ENCODE results near the gene TRMU. TPM values are rescaled to one million over a fixed set of nuclear protein-coding genes. Genes with fewer than 3 reads are reported as not detected.
"Not testable (repeated sequence)": the region's sequence is repeated elsewhere in the genome, so short reads cannot be mapped to it uniquely, and the experiment has no call there.

The TRMU gene
- total RNA-seq, 2 experiments from 2014 or later, result 61.4 to 75.3 TPM

GRCh38 chr22:46395145-46395544, 59.6 kb downstream of the TRMU start:
- Mint-ChIP-seq H3K27ac (no peak overlapping the region), H3K9me3 (ENCODE audit: low read depth) (no peaks in the 10 kb centered on the region), H3K4me1 (peaks cover 6% of the 10 kb centered on the region), H3K4me3 (no peak overlapping the region), H3K27me3 (no peaks in the 10 kb centered on the region), H3K36me3 (ENCODE audit: low read depth) (no peaks in the 10 kb centered on the region)
- ChIA-PET POLR2A (no interaction called here), CTCF (no interaction called here)
- DNase-seq, result no peak
- no peak for ATAC-seq
- intact Hi-C loops (cut with DNase I, micrococcal nuclease), result no loop called here

- H3K9me3 Mint-ChIP-seq (ENCODE audit: low read depth); DNase-seq; ATAC-seq; intact Hi-C loops (cut with DNase I, micrococcal nuclease); H3K27ac Mint-ChIP-seq; H3K27me3 Mint-ChIP-seq; H3K4me3 Mint-ChIP-seq; H3K36me3 Mint-ChIP-seq (ENCODE audit: low read depth); POLR2A ChIA-PET; H3K4me1 Mint-ChIP-seq: not testable (repeated sequence)
- CTCF ChIA-PET, result interaction anchor here (0.7 kb wide), 1 partner anchor 1108 kb away, joined by 3 read pairs; no protein-coding TSS in a partner anchor
These were observed 61.5 kb downstream of the TRMU start for GRCh38 chr22:46397049-46397448.

- Mint-ChIP-seq H3K4me1 (peaks cover 6% of the 10 kb centered on the region), H3K27ac (no peak overlapping the region), H3K9me3 (ENCODE audit: low read depth) (no peaks in the 10 kb centered on the region), H3K36me3 (ENCODE audit: low read depth) (no peaks in the 10 kb centered on the region), H3K27me3 (no peaks in the 10 kb centered on the region), H3K4me3 (no peak overlapping the region)
- no peak for DNase-seq
- no peak for ATAC-seq
- POLR2A ChIA-PET, result no interaction called here
- CTCF ChIA-PET, result no interaction called here
- intact Hi-C loops (cut with DNase I, micrococcal nuclease), result no loop called here
These were observed 62.0 kb downstream of the TRMU start for GRCh38 chr22:46397514-46397913.

GRCh38 chr22:46397951-46398350, 62.4 kb downstream of the TRMU start:
- H3K27ac Mint-ChIP-seq, result no peak overlapping the region
- DNase-seq (no peak), ATAC-seq (no peak)
- ChIA-PET POLR2A (no interaction called here), CTCF (interaction anchor here (0.6 kb wide), 1 partner anchor 66 kb away, joined by 4 read pairs; no protein-coding TSS in a partner anchor)
- H3K27me3 Mint-ChIP-seq, result no peaks in the 10 kb centered on the region
- no peaks in the 10 kb centered on the region for H3K9me3 Mint-ChIP-seq (ENCODE audit: low read depth)
- no peak overlapping the region for H3K4me3 Mint-ChIP-seq
- no peaks in the 10 kb centered on the region for H3K36me3 Mint-ChIP-seq (ENCODE audit: low read depth)
- intact Hi-C loops (cut with DNase I, micrococcal nuclease), result no loop called here
- peaks cover 6% of the 10 kb centered on the region for H3K4me1 Mint-ChIP-seq

- intact Hi-C loops (cut with DNase I, micrococcal nuclease), result no loop called here
- Mint-ChIP-seq H3K4me3 (no peak overlapping the region), H3K27me3 (no peaks in the 10 kb centered on the region), H3K4me1 (peaks cover 2% of the 10 kb centered on the region), H3K9me3 (ENCODE audit: low read depth) (no peaks in the 10 kb centered on the region), H3K36me3 (ENCODE audit: low read depth) (no peaks in the 10 kb centered on the region), H3K27ac (no peak overlapping the region)
- DNase-seq (no peak), ATAC-seq (no peak)
- ChIA-PET CTCF (no interaction called here), POLR2A (no interaction called here)
These were observed 63.9 kb downstream of the TRMU start for GRCh38 chr22:46399251-46400024.

GRCh38 chr22:46401370-46401769, 65.9 kb downstream of the TRMU start:
- CTCF ChIA-PET, result interaction anchor here (0.5 kb wide), 1 partner anchor 88 kb away, joined by 3 read pairs; no protein-coding TSS in a partner anchor
- POLR2A ChIA-PET, result no interaction called here
- intact Hi-C loops (cut with DNase I, micrococcal nuclease), result no loop called here

GRCh38 chr22:46402505-46402904, 67.0 kb downstream of the TRMU start:
- ATAC-seq (no peak), DNase-seq (no peak)
- H3K27ac Mint-ChIP-seq, result no peak overlapping the region
- H3K4me1 Mint-ChIP-seq, result peaks cover 2% of the 10 kb centered on the region
- POLR2A ChIA-PET, result no interaction called here
- no peaks in the 10 kb centered on the region for H3K9me3 Mint-ChIP-seq (ENCODE audit: low read depth)
- intact Hi-C loops (cut with DNase I, micrococcal nuclease), result no loop called here
- no peak overlapping the region for H3K4me3 Mint-ChIP-seq
- no peaks in the 10 kb centered on the region for H3K36me3 Mint-ChIP-seq (ENCODE audit: low read depth)
- no peaks in the 10 kb centered on the region for H3K27me3 Mint-ChIP-seq
- CTCF ChIA-PET, result no interaction called here

More at GRCh38 chr22:46401370-46401769, 65.9 kb downstream of the TRMU start:
- DNase-seq (no peak), ATAC-seq (no peak)
- no peak overlapping the region for H3K27ac Mint-ChIP-seq
- no peaks in the 10 kb centered on the region for H3K36me3 Mint-ChIP-seq (ENCODE audit: low read depth)
- peaks cover 2% of the 10 kb centered on the region for H3K4me1 Mint-ChIP-seq
- no peaks in the 10 kb centered on the region for H3K9me3 Mint-ChIP-seq (ENCODE audit: low read depth)
- no peak overlapping the region for H3K4me3 Mint-ChIP-seq
- H3K27me3 Mint-ChIP-seq, result no peaks in the 10 kb centered on the region

GRCh38 chr22:46403880-46404279, 68.4 kb downstream of the TRMU start:
- not testable (repeated sequence) for H3K4me3 Mint-ChIP-seq

GRCh38 chr22:46405901-46406300, 70.4 kb downstream of the TRMU start:
- POLR2A ChIA-PET, result no interaction called here
- ATAC-seq (no peak), DNase-seq (no peak)
- Mint-ChIP-seq H3K4me1 (no peaks in the 10 kb centered on the region), H3K27ac (no peak overlapping the region), H3K27me3 (no peaks in the 10 kb centered on the region), H3K9me3 (ENCODE audit: low read depth) (no peaks in the 10 kb centered on the region), H3K4me3 (no peak overlapping the region), H3K36me3 (ENCODE audit: low read depth) (no peaks in the 10 kb centered on the region)
- intact Hi-C loops (cut with DNase I, micrococcal nuclease), result no loop called here
- CTCF ChIA-PET, result interaction anchor here (1.1 kb wide), 1 partner anchor 90 kb away, joined by 4 read pairs; no protein-coding TSS in a partner anchor

More at GRCh38 chr22:46403880-46404279, 68.4 kb downstream of the TRMU start:
- H3K9me3 Mint-ChIP-seq (ENCODE audit: low read depth); H3K36me3 Mint-ChIP-seq (ENCODE audit: low read depth); H3K27ac Mint-ChIP-seq; ATAC-seq; DNase-seq; H3K4me1 Mint-ChIP-seq; H3K27me3 Mint-ChIP-seq; POLR2A ChIA-PET; intact Hi-C loops (cut with DNase I, micrococcal nuclease): not testable (repeated sequence)
- CTCF ChIA-PET, result interaction anchor here (0.6 to 1.2 kb wide), 2 partner anchors 36 to 239 kb away, joined by 3 to 7 read pairs; no protein-coding TSS in a partner anchor

- Mint-ChIP-seq H3K36me3 (ENCODE audit: low read depth) (no peaks in the 10 kb centered on the region), H3K4me3 (no peak overlapping the region), H3K9me3 (ENCODE audit: low read depth) (no peaks in the 10 kb centered on the region), H3K4me1 (no peaks in the 10 kb centered on the region), H3K27me3 (no peaks in the 10 kb centered on the region), H3K27ac (no peak overlapping the region)
- ChIA-PET CTCF (no interaction called here), POLR2A (no interaction called here)
- ATAC-seq, result no peak
- no peak for DNase-seq
- intact Hi-C loops (cut with DNase I, micrococcal nuclease), result no loop called here
These were observed 70.8 kb downstream of the TRMU start for GRCh38 chr22:46406349-46406748.

GRCh38 chr22:46406791-46407190, 71.3 kb downstream of the TRMU start:
- intact Hi-C loops (cut with DNase I, micrococcal nuclease), result no loop called here
- Mint-ChIP-seq H3K4me1 (no peaks in the 10 kb centered on the region), H3K36me3 (ENCODE audit: low read depth) (no peaks in the 10 kb centered on the region), H3K27me3 (no peaks in the 10 kb centered on the region), H3K4me3 (no peak overlapping the region), H3K27ac (no peak overlapping the region), H3K9me3 (ENCODE audit: low read depth) (no peaks in the 10 kb centered on the region)
- ChIA-PET CTCF (no interaction called here), POLR2A (no interaction called here)
- ATAC-seq, result no peak
- no peak for DNase-seq

All from activated CD4-positive, alpha-beta T cell treated with anti-CD3 and anti-CD28 coated beads for 36 hours (primary cell).